ENCODE measurements around the gene KRTAP5-9. TPM values are rescaled to one million over a fixed set of nuclear protein-coding genes. Genes with fewer than 3 reads are reported as not detected.
"Not testable (repeated sequence)": the region's sequence is repeated elsewhere in the genome, so short reads cannot be mapped to it uniquely, and the experiment has no call there.

KRTAP5-9 gene
- polyA plus RNA-seq, 1 donor: not detected

- no peak for DNase-seq (ENCODE audit: low read depth)
Observed at GRCh38 chr11:71562120-71562519, 13.9 kb downstream of the KRTAP5-9 start.

DNA sequence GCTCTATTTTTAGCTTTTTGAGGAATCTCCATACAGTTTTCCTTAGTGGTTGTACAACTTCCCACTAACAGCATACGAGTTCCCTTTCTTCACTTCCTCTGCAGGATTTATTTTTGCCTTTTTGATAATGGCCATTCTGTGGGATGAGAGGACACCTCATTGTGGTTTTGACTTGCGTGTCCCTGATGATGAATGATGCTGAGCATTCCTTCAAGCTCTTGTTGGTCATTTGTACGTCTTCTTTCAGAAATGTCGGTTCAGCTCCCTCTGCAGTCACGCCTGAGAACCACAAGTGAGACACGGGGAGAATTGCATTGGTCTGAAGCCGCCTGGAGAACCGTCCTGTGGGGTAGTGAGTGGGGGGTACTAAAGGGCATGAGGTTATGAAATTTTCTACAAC, 15.2 kb downstream of the KRTAP5-9 start:
- DNase-seq (ENCODE audit: low read depth): no peak

- DNase-seq (ENCODE audit: low read depth): no peak
Observed at GRCh38 chr11:71564430-71564829, 16.2 kb downstream of the KRTAP5-9 start.

GRCh38 chr11:71565263-71565662, 17.0 kb downstream of the KRTAP5-9 start, which contains the start of gene KRTAP5-10:
Gene KRTAP5-10, plus strand, starts transcription at chr11:71565563. Its CDS starts 25 bp downstream, at chr11:71565588.
- DNase-seq (ENCODE audit: low read depth): no peak

DNA sequence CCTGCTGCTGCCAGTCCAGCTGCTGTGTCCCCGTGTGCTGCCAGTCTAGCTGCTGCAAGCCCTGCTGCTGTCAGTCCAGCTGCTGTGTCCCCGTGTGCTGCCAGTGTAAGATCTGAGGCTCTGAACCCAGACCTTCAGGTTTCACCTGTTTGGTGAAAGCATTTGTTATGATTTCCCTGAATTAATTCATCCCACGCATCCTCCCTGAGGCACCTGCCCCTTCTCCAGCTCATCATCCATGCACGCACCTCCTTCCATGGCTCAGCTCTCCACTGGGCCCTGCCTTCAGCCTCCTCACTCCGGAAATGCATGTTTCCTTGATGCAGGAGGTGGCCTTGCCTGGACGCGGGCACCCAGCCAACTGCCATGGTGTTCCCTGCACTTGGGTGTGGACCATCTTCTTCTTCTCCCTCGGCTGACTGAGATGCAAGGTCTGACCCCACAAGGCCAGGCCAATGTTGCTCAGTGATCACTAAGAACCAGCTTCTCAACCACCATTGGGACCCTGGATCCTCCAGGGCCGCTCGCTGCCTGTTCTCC, 17.9 kb downstream of the KRTAP5-9 start:
- DNase-seq (ENCODE audit: low read depth): no peak

DNA sequence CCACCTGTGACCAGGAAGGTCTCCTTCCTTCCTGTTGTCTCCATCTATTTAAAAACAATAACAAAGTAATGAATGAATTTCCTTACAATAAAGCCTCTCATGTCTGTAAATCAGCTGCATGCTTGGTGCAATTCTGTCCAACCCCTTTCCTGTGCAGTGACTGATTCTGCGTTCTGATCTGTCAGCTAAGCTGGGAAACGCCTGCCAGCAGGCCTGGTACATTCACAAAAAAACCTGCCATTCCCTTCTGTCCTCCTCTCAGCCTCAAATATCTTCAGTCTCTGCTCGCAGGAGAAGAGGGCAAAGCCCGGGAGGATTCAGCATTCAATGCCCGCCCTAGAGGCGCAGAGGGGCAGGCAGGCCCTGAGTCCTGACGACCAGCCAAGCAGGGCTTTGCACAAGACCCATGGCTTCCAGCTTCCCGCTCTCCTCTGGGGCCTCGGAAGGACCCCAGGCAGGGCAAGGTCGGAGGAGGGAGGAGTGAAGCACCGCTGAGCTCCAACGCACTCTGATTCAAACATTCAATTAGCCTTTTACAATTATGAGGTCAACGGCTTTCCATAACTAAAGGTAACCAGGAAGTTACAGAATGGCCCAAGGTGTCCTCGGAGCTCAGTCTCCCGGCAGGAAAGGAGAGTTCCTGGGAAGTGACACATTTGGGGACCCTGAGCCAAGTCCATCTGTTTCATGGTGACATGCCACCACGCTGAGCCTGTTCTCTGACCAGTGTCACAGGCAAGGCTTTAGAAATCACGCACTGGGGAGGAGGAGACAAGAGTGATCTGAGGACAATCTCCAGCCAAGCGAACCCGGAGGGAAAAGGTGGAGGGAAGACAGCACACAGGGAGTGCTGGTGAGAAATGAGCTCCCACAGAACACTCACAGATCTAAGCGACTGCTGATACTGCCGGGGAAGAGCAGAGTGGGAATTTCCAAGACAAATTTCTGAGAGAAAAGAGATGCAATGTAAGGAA, 18.7 kb downstream of the KRTAP5-9 start:
- DNase-seq (ENCODE audit: low read depth): not testable (repeated sequence)

DNA sequence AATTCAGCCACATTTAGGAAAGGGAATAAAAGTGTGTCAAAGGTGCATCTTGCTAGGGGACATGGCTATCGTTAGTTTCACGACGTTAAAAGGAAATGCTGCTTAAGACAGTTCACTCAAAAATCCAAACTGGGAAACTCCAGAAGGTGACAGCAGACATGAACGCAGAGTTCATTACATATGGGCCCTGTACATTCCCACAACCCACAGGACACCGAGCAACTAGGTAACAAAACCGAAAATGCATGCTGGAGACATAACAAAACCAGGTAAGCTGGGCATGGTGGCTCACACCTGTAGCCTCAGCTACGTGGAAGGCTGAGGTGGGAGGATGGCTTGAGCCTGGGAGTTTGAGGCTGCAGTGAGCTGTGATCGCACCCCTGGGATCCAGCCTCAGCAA, 19.4 kb downstream of the KRTAP5-9 start:
- DNase-seq (ENCODE audit: low read depth): not testable (repeated sequence)

DNA sequence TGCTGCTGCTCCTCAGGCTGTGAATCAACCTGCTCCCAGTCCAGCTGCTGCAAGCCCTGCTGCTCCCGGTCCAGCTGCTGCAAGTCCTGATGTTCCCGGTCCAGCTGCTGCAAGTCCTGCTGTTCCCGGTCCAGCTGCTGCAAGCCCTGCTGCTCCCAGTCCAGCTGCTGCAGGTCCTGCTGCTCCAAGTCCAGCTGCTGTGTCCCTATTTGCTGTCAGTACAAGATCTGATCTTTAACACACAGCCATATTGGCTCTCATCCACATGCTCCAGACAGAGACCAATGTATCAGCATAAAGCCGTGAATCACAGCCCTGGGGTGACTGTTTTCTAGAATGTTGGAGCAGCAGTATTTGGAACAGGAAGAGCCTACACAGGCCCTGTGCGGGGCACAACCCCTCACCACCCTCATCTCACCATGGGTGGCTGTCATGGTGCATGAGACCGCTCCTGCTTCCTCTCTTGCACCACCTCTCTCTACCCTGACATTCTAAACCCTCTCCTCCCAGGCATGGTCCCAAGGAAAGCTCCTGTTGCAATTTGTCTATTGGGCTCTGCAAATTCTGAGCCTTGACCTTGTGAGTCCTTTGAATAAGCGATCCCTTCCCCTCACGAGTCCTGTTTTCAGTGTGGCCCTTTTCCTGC, 20.6 kb downstream of the KRTAP5-9 start:
- peak; percentile 13 for DNase-seq (ENCODE audit: low read depth)

GRCh38 chr11:71571101-71571850, 23.1 kb downstream of the KRTAP5-9 start:
- not testable (repeated sequence) for DNase-seq (ENCODE audit: low read depth)

- DNase-seq (ENCODE audit: low read depth): no peak
Observed at GRCh38 chr11:71572811-71573210, 24.6 kb downstream of the KRTAP5-9 start.

DNA sequence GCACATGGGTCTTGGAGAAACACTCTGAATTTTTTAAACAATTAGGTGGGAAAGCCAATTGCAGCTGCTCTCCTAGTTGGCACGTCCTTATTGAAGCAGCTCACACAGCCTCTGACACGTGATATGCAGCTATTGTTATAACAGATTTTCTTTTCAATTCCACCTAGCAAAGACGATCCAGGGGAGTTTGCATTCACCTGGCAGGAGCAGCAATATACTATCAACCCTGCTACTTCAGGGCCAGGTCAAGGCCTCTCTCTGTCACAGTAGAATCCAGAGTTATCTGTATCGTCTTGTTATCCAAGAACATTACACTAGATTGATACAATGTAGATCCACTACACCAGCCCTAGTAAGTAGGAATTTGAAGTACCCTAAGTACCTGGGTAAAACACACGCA, 26.2 kb downstream of the KRTAP5-9 start:
- DNase-seq (ENCODE audit: low read depth): no peak

GRCh38 chr11:71575723-71576424, 27.7 kb downstream of the KRTAP5-9 start:
- DNase-seq (ENCODE audit: low read depth): no peak

DNA sequence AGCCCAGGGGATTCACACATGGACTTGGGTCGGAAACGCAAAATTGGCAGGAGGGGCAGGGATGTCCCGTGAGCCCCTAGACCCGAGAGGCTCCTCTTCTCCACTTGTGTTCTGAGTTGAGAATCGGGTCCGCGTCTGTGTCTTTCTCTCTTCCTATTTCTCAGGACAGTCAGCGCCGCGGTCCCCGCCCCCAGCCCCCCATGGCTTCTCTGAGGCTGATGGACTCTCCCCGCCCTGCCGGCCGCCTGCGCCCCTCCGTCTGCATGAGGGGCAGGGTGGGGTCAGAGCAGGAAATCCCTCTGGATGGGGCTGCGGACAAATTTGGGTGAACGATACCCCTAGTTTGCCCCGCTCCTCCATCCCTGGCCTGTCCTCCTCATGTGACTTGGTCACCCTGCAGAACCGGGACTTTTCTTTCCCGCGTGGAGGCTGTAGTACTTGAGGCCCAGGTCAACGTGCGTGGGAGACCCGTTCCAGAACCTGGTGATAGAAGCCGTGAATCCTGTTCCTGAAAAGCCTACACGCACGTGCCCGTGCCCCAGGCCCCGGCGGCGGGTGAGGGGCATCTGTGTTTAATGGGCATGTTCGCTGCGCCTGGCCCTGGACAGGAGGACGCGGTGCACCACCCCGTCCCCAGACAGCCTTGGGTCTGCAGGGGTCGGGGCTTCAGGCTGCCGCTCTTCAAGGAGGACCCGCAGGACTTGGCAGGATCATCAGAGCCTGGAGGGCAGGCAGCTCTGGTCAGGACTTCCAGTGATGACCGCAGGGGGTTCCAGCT, 28.7 kb downstream of the KRTAP5-9 start:
- not testable (repeated sequence) for DNase-seq (ENCODE audit: low read depth)

- no peak for DNase-seq (ENCODE audit: low read depth)
Observed at GRCh38 chr11:71577469-71578004, 29.3 kb downstream of the KRTAP5-9 start.

GRCh38 chr11:71579513-71579912, 31.3 kb downstream of the KRTAP5-9 start:
- DNase-seq (ENCODE audit: low read depth): not testable (repeated sequence)

GRCh38 chr11:71580057-71581003, 32.1 kb downstream of the KRTAP5-9 start:
- peak; percentile 19 for DNase-seq (ENCODE audit: low read depth)

DNA sequence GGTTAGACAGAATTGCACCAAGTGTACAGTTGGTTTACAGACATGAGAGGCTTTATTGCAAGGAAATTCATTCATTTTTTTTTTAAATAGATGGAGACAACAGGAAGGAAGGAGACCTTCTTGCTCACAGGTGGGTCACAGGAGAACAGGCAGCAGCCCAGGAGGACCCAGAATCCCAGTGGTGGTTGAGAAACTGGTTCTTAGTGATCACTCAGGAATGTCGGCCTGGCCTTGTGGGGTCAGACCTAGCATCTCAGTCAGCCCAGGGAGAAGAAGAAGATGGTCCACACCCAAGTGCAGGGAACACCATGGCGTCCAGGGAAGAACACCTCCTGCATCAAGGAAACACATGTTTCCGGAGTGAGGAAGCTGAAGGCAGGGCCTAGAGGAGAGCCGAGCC, 33.6 kb downstream of the KRTAP5-9 start:
- no peak for DNase-seq (ENCODE audit: low read depth)

- DNase-seq (ENCODE audit: low read depth): no peak
Observed at GRCh38 chr11:71582309-71582895, 34.2 kb downstream of the KRTAP5-9 start, which contains the start of gene KRTAP5-11. Gene KRTAP5-11, minus strand, starts transcription at chr11:71582875. Its CDS starts 38 bp downstream, at chr11:71582837.

Data from forelimb muscle (tissue), 1 donor.